BLaER1 treated with 17β-estradiol and CSF1 and Interleukin-3, amounts not matched to agents 10 nM and 100 nM (cell line): ENCODE results near the gene KIF16B.
"Not testable (repeated sequence)": the region's sequence is repeated elsewhere in the genome, so short reads cannot be mapped to it uniquely, and the experiment has no call there.

Experiments
- H3K27ac ChIP-seq, 11 experiments: shearing (Covaris generic); formaldehyde crosslinking; 2 replicates each; pipeline ENCODE4 v1.8.1; 2022
- H3K27me3 ChIP-seq, 11 experiments: shearing (Covaris generic); formaldehyde crosslinking; 2 replicates each; pipeline ENCODE4 v1.8.1; 2022
- H3K36me3 ChIP-seq, 11 experiments: shearing (Covaris generic); formaldehyde crosslinking; 2 replicates each; pipeline ENCODE4 v1.8.1; 2022
- H3K4me1 ChIP-seq, 10 experiments: shearing (Covaris generic); formaldehyde crosslinking; 2 replicates each; pipeline ENCODE4 v1.8.1; 2022
- H3K4me2 ChIP-seq, 11 experiments: shearing (Covaris generic); formaldehyde crosslinking; 2 replicates each; pipeline ENCODE4 v1.8.1; 2022
- H3K4me3 ChIP-seq, 10 experiments: shearing (Covaris generic); formaldehyde crosslinking; 2 replicates each; pipeline ENCODE4 v1.8.1; 2022
- H3K9ac ChIP-seq, 11 experiments: shearing (Covaris generic); formaldehyde crosslinking; 2 replicates each; pipeline ENCODE4 v1.8.1; 2022
- H3K9me3 ChIP-seq, 11 experiments: shearing (Covaris generic); formaldehyde crosslinking; replicated peaks in 1 of 11; 2 replicates each; pipeline ENCODE4 v1.8.1; 2022
- H4K20me1 ChIP-seq, 11 experiments: shearing (Covaris generic); formaldehyde crosslinking; 2 replicates each; pipeline ENCODE4 v1.8.1; 2022
- Cebpa-rat ChIP-seq, 11 experiments: shearing (Covaris generic); IDR thresholded peaks; 2 replicates each; pipeline ENCODE4 v1.8.1; 2022

Gene KIF16B

GRCh38 chr20:16441546-16442164, 131.6 kb downstream of the KIF16B start:
- TF ChIP-seq Cebpa-rat (IDR thresholded peaks at IDR 0.05) = no peak
- no peaks in the 10 kb centered on the region for H3K27me3 ChIP-seq
- H3K9me3 ChIP-seq = peaks cover 35 to 86% (median 58%) of the 10 kb centered on the region in 11 experiments
- H3K4me2 ChIP-seq = no peak overlapping the region
- H3K4me1 ChIP-seq = peaks cover 0 to 17% (median 8%) of the 10 kb centered on the region in 10 experiments; a peak in 9 of 20 replicates
- H3K27ac ChIP-seq = no peak overlapping the region
- no peak overlapping the region for H3K9ac ChIP-seq
- H3K36me3 ChIP-seq = peaks cover 22 to 94% (median 64%) of the 10 kb centered on the region in 11 experiments; a peak in 21 of 22 replicates
- H4K20me1 ChIP-seq = no peaks in the 10 kb centered on the region
- H3K4me3 ChIP-seq = no peak overlapping the region

DNA sequence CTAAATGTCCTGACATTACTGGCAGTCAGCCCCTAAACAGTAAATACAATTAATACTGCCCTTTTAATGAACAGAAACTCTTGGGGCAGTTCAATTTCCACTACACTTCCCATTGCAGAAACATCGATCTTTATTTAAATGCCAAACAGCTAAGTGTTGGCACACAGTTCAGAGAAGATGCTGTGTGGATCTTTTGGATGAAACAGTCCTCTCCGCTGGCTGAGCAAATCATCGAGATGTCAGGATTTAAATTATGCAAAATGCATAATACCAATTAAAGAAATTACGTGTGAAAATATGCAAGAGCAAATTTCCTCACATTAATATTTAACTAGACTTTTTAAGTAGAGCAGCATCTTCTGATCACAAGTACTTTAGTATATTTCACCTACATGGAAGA, 132.6 kb downstream of the KIF16B start:
- no peak overlapping the region for H3K4me3 ChIP-seq
- H3K36me3 ChIP-seq = peaks cover 30 to 95% (median 69%) of the 10 kb centered on the region in 11 experiments

GRCh38 chr20:16439540-16439939, 133.7 kb downstream of the KIF16B start:
- H3K27ac ChIP-seq, H3K4me2 ChIP-seq, H3K9ac ChIP-seq, H4K20me1 ChIP-seq, H3K27me3 ChIP-seq: not testable (repeated sequence)
- H3K4me3 ChIP-seq = 0 out of 20 replicates have a peak overlapping the region, but pooled peaks of 2 of the 10 experiments have one; percentile 9 to 14
- peaks cover 41 to 91% (median 67%) of the 10 kb centered on the region in 11 experiments for H3K9me3 ChIP-seq
- H3K36me3 ChIP-seq = peaks cover 33 to 91% (median 58%) of the 10 kb centered on the region in 11 experiments
- peaks cover 0 to 18% (median 7%) of the 10 kb centered on the region in 10 experiments; a peak in 9 of 20 replicates for H3K4me1 ChIP-seq

More for the DNA sequence above, 132.6 kb downstream of the KIF16B start:
- Histone ChIP-seq H3K27me3 (no peaks in the 10 kb centered on the region), H3K27ac (no peak overlapping the region), H3K9ac (no peak overlapping the region), H3K4me1 (peaks cover 0 to 16% (median 7%) of the 10 kb centered on the region in 10 experiments; a peak in 9 of 20 replicates), H3K4me2 (no peak overlapping the region), H3K9me3 (peaks cover 41 to 92% (median 67%) of the 10 kb centered on the region in 11 experiments), H4K20me1 (no peaks in the 10 kb centered on the region)
- no peak for TF ChIP-seq Cebpa-rat (IDR thresholded peaks at IDR 0.05)

DNA sequence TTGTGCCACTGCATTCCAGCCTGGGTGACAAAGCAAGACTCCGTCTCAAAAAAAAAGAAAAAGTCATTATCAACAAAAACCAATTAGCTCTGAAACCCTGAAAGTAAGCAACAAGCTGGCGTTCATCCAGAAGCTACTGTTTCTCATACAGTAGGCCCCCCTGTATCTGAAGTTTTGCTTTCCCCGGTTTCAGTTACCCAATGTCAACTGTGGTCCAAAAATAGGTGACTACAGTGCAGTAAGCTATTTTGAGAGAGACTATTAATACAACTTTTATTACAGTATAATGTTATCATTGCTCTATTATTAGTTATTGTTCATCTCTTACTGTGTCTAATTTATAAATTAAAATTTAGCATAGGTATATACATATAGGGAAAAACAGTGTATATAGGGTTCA, 135.1 kb downstream of the KIF16B start:
- Histone ChIP-seq H3K4me3 (no peak overlapping the region), H3K9me3 (peaks cover 41 to 86% (median 66%) of the 10 kb centered on the region in 11 experiments), H3K36me3 (peaks cover 33 to 81% (median 54%) of the 10 kb centered on the region in 11 experiments), H3K4me2 (peak overlapping the region in 5 of 11 experiments; percentile 15 to 39 (median 27); a peak in 5 of 22 replicates), H3K4me1 (peaks cover 0 to 25% (median 7%) of the 10 kb centered on the region in 10 experiments; a peak in 9 of 20 replicates), H3K27ac (no peak overlapping the region), H4K20me1 (no peaks in the 10 kb centered on the region), H3K9ac (no peak overlapping the region), H3K27me3 (no peaks in the 10 kb centered on the region)
- TF ChIP-seq Cebpa-rat (IDR thresholded peaks at IDR 0.05) = no peak

DNA sequence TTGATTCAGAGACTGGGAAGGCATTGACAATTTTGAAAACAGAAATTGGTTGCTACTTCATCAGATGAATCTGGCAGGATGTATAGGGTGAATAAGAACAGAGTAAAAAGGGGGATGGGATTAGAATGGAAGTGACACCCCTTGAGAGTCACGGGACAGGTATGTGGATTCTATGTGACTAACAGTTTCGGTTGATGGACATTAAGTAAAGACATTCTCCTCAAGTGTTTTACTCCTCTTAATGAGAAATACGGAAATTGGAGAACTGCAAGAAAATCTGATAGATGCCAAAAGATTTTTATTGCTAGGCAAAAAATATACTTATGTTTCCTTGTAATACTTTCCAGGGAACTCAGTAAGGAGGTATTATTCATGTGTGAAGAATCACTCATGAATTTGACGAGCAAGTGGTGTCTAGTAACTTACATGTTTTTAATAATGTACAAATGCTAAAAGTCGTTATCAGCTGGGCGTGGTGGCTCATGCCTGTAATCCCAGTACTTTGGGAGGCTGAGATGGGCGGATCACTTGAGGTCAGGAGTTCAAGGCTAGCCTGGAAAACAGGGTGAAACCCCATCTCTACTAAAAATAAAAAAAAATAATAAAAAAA, 135.8 kb downstream of the KIF16B start:
- no peak overlapping the region for H3K4me3 ChIP-seq
- no peak overlapping the region for H3K9ac ChIP-seq
- no peak overlapping the region for H3K27ac ChIP-seq
- H3K4me2 ChIP-seq = peak overlapping the region in 5 of 11 experiments; percentile 15 to 39 (median 27); a peak in 3 of 22 replicates
- H3K27me3 ChIP-seq = no peaks in the 10 kb centered on the region
- peaks cover 41 to 80% (median 63%) of the 10 kb centered on the region in 11 experiments for H3K9me3 ChIP-seq
- peaks cover 0 to 25% (median 7%) of the 10 kb centered on the region in 10 experiments; a peak in 9 of 20 replicates for H3K4me1 ChIP-seq
- no peak for TF ChIP-seq Cebpa-rat (IDR thresholded peaks at IDR 0.05)
- peaks cover 30 to 81% (median 49%) of the 10 kb centered on the region in 11 experiments for H3K36me3 ChIP-seq
- H4K20me1 ChIP-seq = no peaks in the 10 kb centered on the region

- Histone ChIP-seq H3K9me3 (peaks cover 20 to 49% (median 37%) of the 10 kb centered on the region in 11 experiments), H3K4me3 (no peak overlapping the region), H3K4me1 (peaks cover 0 to 25% (median 7%) of the 10 kb centered on the region in 10 experiments; a peak in 9 of 20 replicates), H3K4me2 (no peak overlapping the region; a peak in 1 of 22 replicates), H3K9ac (no peak overlapping the region), H3K27ac (no peak overlapping the region), H3K27me3 (no peaks in the 10 kb centered on the region), H4K20me1 (no peaks in the 10 kb centered on the region), H3K36me3 (peaks cover 27 to 75% (median 40%) of the 10 kb centered on the region in 11 experiments)
- TF ChIP-seq Cebpa-rat (IDR thresholded peaks at IDR 0.05) = no peak
Observed at GRCh38 chr20:16434062-16434664, 139.1 kb downstream of the KIF16B start.

GRCh38 chr20:16433293-16433580, 140.0 kb downstream of the KIF16B start:
- Histone ChIP-seq H3K9me3 (peaks cover 17 to 46% (median 31%) of the 10 kb centered on the region in 11 experiments), H4K20me1 (no peaks in the 10 kb centered on the region), H3K9ac (no peak overlapping the region), H3K27me3 (no peaks in the 10 kb centered on the region), H3K4me2 (no peak overlapping the region), H3K36me3 (peaks cover 33 to 75% (median 44%) of the 10 kb centered on the region in 11 experiments), H3K4me1 (peaks cover 0 to 17% (median 4%) of the 10 kb centered on the region in 10 experiments; a peak in 9 of 20 replicates), H3K27ac (no peak overlapping the region), H3K4me3 (no peak overlapping the region)
- no peak for TF ChIP-seq Cebpa-rat (IDR thresholded peaks at IDR 0.05)

- no peak overlapping the region for H3K27ac ChIP-seq
- no peak for TF ChIP-seq Cebpa-rat (IDR thresholded peaks at IDR 0.05)
- H3K9me3 ChIP-seq = peaks cover 13 to 46% (median 29%) of the 10 kb centered on the region in 11 experiments
- no peak overlapping the region for H3K4me3 ChIP-seq
- H3K27me3 ChIP-seq = no peaks in the 10 kb centered on the region
- H3K9ac ChIP-seq = no peak overlapping the region
- no peak overlapping the region for H3K4me2 ChIP-seq
- no peaks in the 10 kb centered on the region for H4K20me1 ChIP-seq
- H3K4me1 ChIP-seq = peaks cover 0 to 11% (median 0%) of the 10 kb centered on the region in 10 experiments; a peak in 5 of 20 replicates
- peaks cover 35 to 75% (median 46%) of the 10 kb centered on the region in 11 experiments for H3K36me3 ChIP-seq
Observed at GRCh38 chr20:16432466-16433292, 140.6 kb downstream of the KIF16B start.
